Measurements from ENCODE around the gene ZNF710. TPM values are rescaled to one million over a fixed set of nuclear protein-coding genes. Genes with fewer than 3 reads are reported as not detected.

The ZNF710 gene
- total and polyA plus RNA-seq, 2 of the 8 experiments (the other 6 are each of a cell fraction or from before 2014, with no cell fraction given), result 10.5 to 24.0 TPM

DNA sequence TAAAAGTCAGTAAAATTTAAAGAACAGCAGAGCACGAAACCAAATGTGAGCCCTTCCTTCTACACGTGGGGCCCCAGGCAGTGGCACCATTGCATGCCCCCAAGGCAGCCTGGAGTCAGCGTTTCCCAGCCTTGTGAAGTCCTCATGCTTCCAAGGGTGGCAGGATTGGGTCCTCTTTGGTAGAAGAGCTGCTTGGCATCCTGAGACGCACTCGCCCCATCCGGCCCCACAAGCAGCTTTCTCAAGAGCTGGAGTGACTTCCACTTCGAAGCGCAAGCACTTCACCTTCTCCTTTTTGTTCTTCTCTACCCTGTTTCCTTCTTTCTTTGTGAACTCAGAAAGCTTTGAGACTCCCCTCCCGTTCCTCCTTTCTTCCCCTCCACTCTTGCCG is 34.7 kb downstream of the ZNF710 start:
- peaks cover 2% of the 10 kb centered on the region; the same call in 1 of the 2 replicates for H3K23me2 ChIP-seq (ENCODE audit: low read depth, low read length)
- H3K4me2 ChIP-seq (ENCODE audit: insufficient read depth in 1 of 2, low read depth in 2 of 2, low read length in 2 of 2), result no peak overlapping the region
- H2AK5ac ChIP-seq (ENCODE audit: low read depth, low read length), result no peak overlapping the region; the same call in 1 of the 2 replicates
- H3K56ac ChIP-seq (replicated peaks; ENCODE audit: insufficient read length, low read depth, low read length), result no peak overlapping the region
- H3K36me3 ChIP-seq (ENCODE audit: control insufficient read depth in 2 of 4, insufficient read depth in 4 of 4, low read length in 3 of 4), result no peaks in the 10 kb centered on the region
- H4K8ac ChIP-seq (ENCODE audit: extremely low read depth, insufficient read depth, low read length), result peak overlapping the region; percentile 20; the same call in 1 of the 2 replicates
- H4K20me1 ChIP-seq (replicated peaks in 1 of 2; ENCODE audit: control insufficient read depth in 1 of 2, insufficient read depth in 2 of 2, low read length in 2 of 2), result peaks cover 0 to 3% of the 10 kb centered on the region in 2 experiments
- no peak overlapping the region for H3K23ac ChIP-seq (ENCODE audit: insufficient read length)
- TF ChIP-seq CTBP2 (IDR thresholded peaks at IDR 0.05; ENCODE audit: borderline replicate concordance, insufficient read depth, insufficient read length, low read length) (no peak), CHD2 (IDR thresholded peaks at IDR 0.05; ENCODE audit: low read length) (no peak), NRF1 (IDR thresholded peaks at IDR 0.05; ENCODE audit: low read depth, low read length) (no peak), HDAC2 (IDR thresholded peaks at IDR 0.05; ENCODE audit: borderline replicate concordance in 1 of 2, low read depth in 2 of 2, low read length in 2 of 2) (no peak)
- H2BK12ac ChIP-seq (ENCODE audit: low read depth, low read length), result no peak overlapping the region
- no peaks in the 10 kb centered on the region for H3K79me2 ChIP-seq (ENCODE audit: control insufficient read depth in 1 of 2, insufficient read depth in 2 of 2, low read length in 2 of 2)
- no peaks in the 10 kb centered on the region for H3K9me3 ChIP-seq (ENCODE audit: insufficient read depth in 2 of 2, low read depth in 1 of 2, low read length in 1 of 2)
- no peaks in the 10 kb centered on the region for H3K27me3 ChIP-seq (replicated peaks in 1 of 4; ENCODE audit: control insufficient read depth in 3 of 4, extremely low read depth in 1 of 4, insufficient read depth in 3 of 4, low read length in 3 of 4)
- CTCF ChIA-PET (ENCODE audit: partially characterized antibody), result interaction anchor here (0.7 to 2.0 kb wide), 5 partner anchors 15 to 371 kb away, joined by 3 to 6 read pairs (median 4); partner anchors contain the start of gene ZNF710
- FAIRE-seq (no peak), DNase-seq (ENCODE audit: low read depth in 1 of 2, low spot score in 2 of 2) (no peak)
- no peak overlapping the region for H3K18ac ChIP-seq (ENCODE audit: extremely low read depth, low read length)
- H4K91ac ChIP-seq (replicated peaks; ENCODE audit: insufficient read length, low read length), result peak overlapping the region; percentile 46
- no peak overlapping the region for H3K27ac ChIP-seq (ENCODE audit: low read depth, low read length)
- H2BK5ac ChIP-seq (ENCODE audit: low read depth, low read length), result no peak overlapping the region
- peaks cover 0 to 29% (median 11%) of the 10 kb centered on the region in 4 experiments; a peak in 3 of 7 replicates for H3K4me1 ChIP-seq (replicated peaks in 1 of 4; ENCODE audit: control insufficient read depth in 3 of 4, insufficient read depth in 4 of 4, low read length in 3 of 4)
- no peak overlapping the region for H2BK15ac ChIP-seq (ENCODE audit: low read length)
- H3K14ac ChIP-seq (ENCODE audit: insufficient read length), result no peak overlapping the region
- H3K9ac ChIP-seq (replicated peaks in 1 of 4; ENCODE audit: extremely low read depth in 1 of 4, low read depth in 3 of 4, low read length in 3 of 4), result no peak overlapping the region; a peak in 1 of 7 replicates
- WGBS, 2 experiments (ENCODE audit: extremely low coverage in 1 of 2, insufficient coverage in 1 of 2, insufficient read length in 1 of 2, insufficient replicate concordance in 2 of 2, low coverage in 1 of 2, low lambda C conversion rate in 2 of 2, missing lambda C conversion rate in 1 of 2), result 84% methylated on average over 8 of the region's 10 CpGs; no CpG with 5 or more reads in 1 of the 2 experiments
- H3K79me1 ChIP-seq (ENCODE audit: low read depth, low read length), result peaks cover 7% of the 10 kb centered on the region
- H4K5ac ChIP-seq (ENCODE audit: insufficient read length, low read depth, low read length), result no peak overlapping the region
- H2BK120ac ChIP-seq (replicated peaks; ENCODE audit: low read depth, low read length), result no peak overlapping the region
- H2BK20ac ChIP-seq (ENCODE audit: low read length), result no peak overlapping the region
- no peak overlapping the region for H3K4ac ChIP-seq (replicated peaks; ENCODE audit: insufficient read length, low read depth, low read length)
- POLR2A ChIA-PET (ENCODE audit: partially characterized antibody), result interaction anchor here (0.6 to 1.1 kb wide), 2 partner anchors 20 to 26 kb away, joined by 3 to 4 read pairs; no protein-coding TSS in a partner anchor
- H2AFZ ChIP-seq (ENCODE audit: low read length), result no peak overlapping the region
- H3K4me3 ChIP-seq (ENCODE audit: extremely low read depth in 1 of 4, insufficient read depth in 2 of 4, low read depth in 3 of 4, low read length in 4 of 4), result no peak overlapping the region

Data from H1 (cell line).